GM12875 (cell line): ENCODE results near the gene GPA33.

Source experiments
- H3K4me3 ChIP-seq: one replicate; pipeline ENCODE4 v1.5.1; 2011; ENCODE audit warnings: low read depth, low read length, control low read depth
- CTCF ChIP-seq: IDR thresholded peaks from 2 replicates; pipeline ENCODE4 v1.5.1; 2011; ENCODE audit warnings: low read depth, mild to moderate bottlenecking, control low read depth, inconsistent platforms, low read length, moderate library complexity, borderline replicate concordance; ENCODE audit not compliant: insufficient read depth

The GPA33 gene

DNA sequence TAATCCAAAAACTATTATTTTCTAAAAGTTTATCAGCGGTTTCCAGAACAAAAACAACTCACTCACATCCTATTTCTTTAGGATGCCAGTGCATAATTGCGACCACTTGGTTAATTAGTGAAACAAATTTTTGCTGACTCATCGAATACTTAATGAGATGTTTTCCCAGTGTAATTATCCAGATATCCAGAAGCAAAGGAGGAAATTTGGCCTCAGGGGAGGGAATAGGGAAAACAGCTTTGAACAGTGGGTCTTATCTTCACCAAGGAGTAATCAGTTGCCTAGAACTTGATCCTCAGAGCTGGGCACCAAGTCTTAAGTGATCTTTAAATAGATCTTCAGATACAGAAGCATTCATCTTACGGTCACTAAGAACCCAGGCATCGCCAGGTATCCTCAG is 28.0 kb upstream of the GPA33 start:
- no peak for TF ChIP-seq CTCF
- H3K4me3 ChIP-seq = no peak overlapping the region

GRCh38 chr1:167117225-167117624 is 27.0 kb upstream of the GPA33 start:
- no peak for TF ChIP-seq CTCF
- H3K4me3 ChIP-seq = no peak overlapping the region

DNA sequence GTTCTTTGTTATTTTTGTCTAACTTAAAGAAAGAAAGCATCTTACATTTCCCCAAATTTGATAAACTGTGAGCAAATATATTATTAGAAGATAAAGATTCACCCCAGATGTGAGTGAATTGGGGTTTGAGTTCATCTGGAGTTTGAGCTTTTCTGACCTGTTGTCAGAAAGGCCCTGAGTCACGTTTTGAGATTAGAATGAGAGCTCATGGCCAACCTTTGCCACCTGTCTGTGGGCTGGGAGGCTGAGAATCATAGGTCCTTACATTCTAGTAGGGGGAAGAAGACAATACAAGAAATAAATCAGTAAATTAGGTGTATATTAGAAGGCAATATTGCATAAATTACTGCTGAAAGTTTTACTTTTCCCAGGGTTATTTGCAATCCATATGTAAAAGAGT is 26.0 kb upstream of the GPA33 start:
- no peak overlapping the region for H3K4me3 ChIP-seq
- no peak for TF ChIP-seq CTCF

DNA sequence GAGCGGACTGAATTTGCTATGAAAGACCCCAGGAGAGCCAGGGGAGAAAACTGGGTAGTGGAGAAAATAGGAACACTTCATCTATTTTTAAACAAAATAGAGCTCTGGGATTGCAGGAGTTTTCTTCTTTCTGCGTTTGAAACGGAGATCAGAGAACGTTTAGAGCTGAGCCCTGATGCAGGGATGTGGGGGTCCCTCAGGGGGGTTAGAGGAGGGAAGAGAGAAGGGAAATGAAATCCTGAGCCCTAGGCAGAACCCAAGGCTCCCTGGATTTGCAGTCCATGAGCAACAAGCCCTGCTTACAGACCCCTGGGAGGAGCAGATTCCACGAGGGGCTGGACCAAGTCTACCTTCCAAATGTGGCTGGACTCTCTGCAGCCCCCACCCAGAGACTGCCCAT is 25.5 kb upstream of the GPA33 start:
- no peak overlapping the region for H3K4me3 ChIP-seq
- no peak for TF ChIP-seq CTCF

DNA sequence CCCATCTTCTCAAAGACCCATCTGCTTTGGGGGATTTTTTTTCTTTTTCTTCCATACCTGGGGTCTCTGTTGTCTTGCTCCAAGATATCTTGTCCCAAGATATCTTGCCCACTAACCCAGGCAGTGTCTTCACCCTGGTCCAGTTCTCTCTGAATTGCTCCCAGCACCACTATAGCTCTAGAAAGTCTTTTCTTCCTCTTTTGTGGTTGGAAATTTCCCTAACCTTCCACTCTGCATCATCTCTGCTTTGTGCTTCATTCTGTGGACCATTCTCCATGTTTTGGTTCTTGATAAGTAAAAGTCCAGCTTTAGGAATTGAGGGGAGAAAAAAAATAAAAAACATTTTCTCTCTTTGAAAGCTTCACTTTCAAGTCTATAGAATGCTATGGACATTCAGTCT is 24.5 kb upstream of the GPA33 start:
- no peak overlapping the region for H3K4me3 ChIP-seq
- no peak for TF ChIP-seq CTCF

- no peak for TF ChIP-seq CTCF
- no peak overlapping the region for H3K4me3 ChIP-seq
Observed at GRCh38 chr1:167111868-167112709, 21.9 kb upstream of the GPA33 start.

DNA sequence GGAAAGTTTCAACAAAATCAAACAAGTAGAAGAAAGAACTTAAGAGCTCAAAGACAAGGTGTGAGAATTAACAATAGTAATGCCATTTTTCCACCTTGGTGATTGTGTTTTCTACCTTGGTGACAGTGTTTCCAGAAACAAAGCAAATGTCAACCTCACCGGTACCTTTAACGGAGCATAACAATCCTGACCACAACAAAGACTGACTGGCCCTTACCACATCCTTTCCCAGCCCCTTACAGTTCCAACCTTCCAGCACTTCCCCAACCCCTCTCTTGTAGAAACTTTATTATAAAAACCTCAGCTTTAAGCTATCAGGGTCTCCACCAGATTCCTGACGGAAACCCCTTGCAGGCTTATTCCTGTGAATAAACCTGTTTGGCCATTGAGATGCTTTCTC is 20.4 kb upstream of the GPA33 start:
- no peak overlapping the region for H3K4me3 ChIP-seq

More for the DNA sequence above, 20.4 kb upstream of the GPA33 start:
- TF ChIP-seq CTCF = no peak
